PC-3 (cell line): Measurements from ENCODE around the gene ZHX3. TPM values are rescaled to one million over a fixed set of nuclear protein-coding genes. Genes with fewer than 3 reads are reported as not detected.

ENCODE experiments used
- ATAC-seq: fragments of 200-7000 bp; cut with Tn5 transposase; 2 replicates; pipeline ENCODE4 v1.9.1; 2020; ENCODE audit warnings: mild to moderate bottlenecking, moderate library complexity
- BruUV-seq: library from RNA; stranded (reverse); fragments of 400-500 nt; replicated peaks from 2 replicates; lab custom pipeline; 2021; lab: Mats Ljungman, UMichigan
- CTCF ChIA-PET: fragments of 300-600 bp; sonication (Branson Sonifier 250); formaldehyde crosslinking; loops from one replicate; lab custom pipeline; 2022; ENCODE audit warnings: antibody characterized with exemption; lab: Charles Lee
- POLR2A ChIA-PET: fragments of 300-600 bp; sonication (Branson Sonifier 250); formaldehyde crosslinking; loops from one replicate; lab custom pipeline; 2022; ENCODE audit warnings: antibody characterized with exemption; ENCODE audit not compliant: unreplicated experiment; lab: Charles Lee
- DNase-seq: peaks from one replicate; pipeline ENCODE4 v3.0.0-alpha.2; 2015
- H2AFZ ChIP-seq: fragments of 300-600 bp; sonication (generic); 2 replicates; pipeline ENCODE4 v1.6.0; 2016; ENCODE audit warnings: antibody characterized with exemption, low read length
- H3F3A ChIP-seq: fragments of 300-600 bp; sonication (generic); one replicate; pipeline ENCODE4 v1.6.0; 2017; ENCODE audit warnings: antibody characterized with exemption, low read length, control low read depth, mild to moderate bottlenecking; ENCODE audit not compliant: unreplicated experiment
- H3K27ac ChIP-seq: fragments of 300-600 bp; sonication (generic); 2 replicates; pipeline ENCODE4 v1.5.1; 2016; ENCODE audit warnings: mild to moderate bottlenecking, low read length
- H3K27me3 ChIP-seq: fragments of 300-600 bp; sonication (generic); 2 replicates; pipeline ENCODE4 v1.6.1; 2016; ENCODE audit warnings: low read length, mixed read lengths
- H3K36me3 ChIP-seq: fragments of 300-600 bp; sonication (generic); 2 replicates; pipeline ENCODE4 v1.6.1; 2016; ENCODE audit warnings: low read depth, mixed run types, low read length, mixed read lengths
- H3K4me1 ChIP-seq: fragments of 300-600 bp; sonication (generic); 2 replicates; pipeline ENCODE4 v1.5.1; 2016; ENCODE audit warnings: low read length; ENCODE audit not compliant: insufficient read depth
- H3K4me2 ChIP-seq: fragments of 300-600 bp; sonication (generic); 2 replicates; pipeline ENCODE4 v1.6.0; 2016; ENCODE audit warnings: low read length
- H3K4me3 ChIP-seq: fragments of 300-600 bp; sonication (generic); 2 replicates; pipeline ENCODE4 v1.5.1; 2016; ENCODE audit warnings: mild to moderate bottlenecking, low read length, mixed read lengths
- H3K79me2 ChIP-seq: fragments of 300-600 bp; sonication (generic); 2 replicates; pipeline ENCODE4 v1.6.1; 2017; ENCODE audit warnings: low read length, mixed read lengths
- H3K9ac ChIP-seq: fragments of 300-600 bp; sonication (generic); 2 replicates; pipeline ENCODE4 v1.6.0; 2016; ENCODE audit warnings: mild to moderate bottlenecking, low read length
- H3K9me2 ChIP-seq: fragments of 300-600 bp; sonication (generic); replicated peaks from 2 replicates; pipeline ENCODE4 v1.6.1; 2016; ENCODE audit warnings: mixed run types, low read length, mixed read lengths
- H3K9me3 ChIP-seq: fragments of 300-600 bp; sonication (generic); 2 replicates; pipeline ENCODE4 v1.6.1; 2016; ENCODE audit warnings: low read length, mixed read lengths
- H4K20me1 ChIP-seq: fragments of 300-600 bp; sonication (generic); 2 replicates; pipeline ENCODE4 v1.6.1; 2016; ENCODE audit warnings: low read length, mixed read lengths
- CTCF ChIP-seq: fragments of 300-600 bp; sonication (generic); conservative IDR thresholded peaks from 2 replicates; pipeline ENCODE4 v1.5.1; 2017; ENCODE audit warnings: antibody characterized with exemption, low read depth, mild to moderate bottlenecking, low read length
- EZH2 ChIP-seq: fragments of 300-600 bp; sonication (generic); IDR thresholded peaks from one replicate; pipeline ENCODE4 v1.6.1; 2017; ENCODE audit warnings: antibody characterized with exemption, mild to moderate bottlenecking, low read length; ENCODE audit not compliant: unreplicated experiment
- EZH2phosphoT487 ChIP-seq: fragments of 300-600 bp; sonication (generic); IDR thresholded peaks from 2 replicates; pipeline ENCODE4 v1.6.1; 2018; ENCODE audit warnings: mild to moderate bottlenecking, antibody characterized with exemption, low read length, borderline replicate concordance
- intact Hi-C: fragments of 100-400 bp; cut with micrococcal nuclease; formaldehyde crosslinking; loops from 2 replicates; pipeline ENCODE4 v1.9.0; 2023
- total RNA-seq: library from RNA; depleted of rRNA; stranded (reverse); fragments of >200 nt; gene quantifications from 2 replicates; pipeline ENCODE4 v1.2.3, GENCODE V29; 2014

The ZHX3 gene
- total RNA-seq, 1 experiment from 2014 or later: 14.0 TPM

GRCh38 chr20:41228858-41229257 lies 88.7 kb downstream of the ZHX3 start:
- Histone ChIP-seq H3K4me3 (no peak overlapping the region), H3K9me2 (no peaks in the 10 kb centered on the region), H2AFZ (no peak overlapping the region), H3K36me3 (no peaks in the 10 kb centered on the region), H3K4me2 (no peak overlapping the region), H3K9me3 (no peaks in the 10 kb centered on the region), H3K27me3 (no peaks in the 10 kb centered on the region), H3K9ac (no peak overlapping the region), H3F3A (no peaks in the 10 kb centered on the region), H3K79me2 (no peaks in the 10 kb centered on the region), H4K20me1 (no peaks in the 10 kb centered on the region), H3K27ac (no peak overlapping the region), H3K4me1 (peaks cover 31% of the 10 kb centered on the region)
- CTCF ChIA-PET: no interaction called here
- TF ChIP-seq CTCF (no peak), EZH2 (no peak), EZH2phosphoT487 (no peak)
- BruUV-seq: no TSS peak
- POLR2A ChIA-PET: no interaction called here
- intact Hi-C loops: no loop called here
- DNase-seq (peak; percentile 31), ATAC-seq (peak; percentile 66)

GRCh38 chr20:41226426-41226825 lies 91.1 kb downstream of the ZHX3 start:
- intact Hi-C loops: no loop called here
- H3K36me3 ChIP-seq: no peaks in the 10 kb centered on the region
- DNase-seq (no peak), ATAC-seq (no peak)
- no peaks in the 10 kb centered on the region for H3K79me2 ChIP-seq
- no peaks in the 10 kb centered on the region for H3K9me2 ChIP-seq
- no peaks in the 10 kb centered on the region for H4K20me1 ChIP-seq
- no peaks in the 10 kb centered on the region for H3K9me3 ChIP-seq
- no peak overlapping the region for H3K4me2 ChIP-seq
- no peaks in the 10 kb centered on the region for H3F3A ChIP-seq
- ChIA-PET CTCF (no interaction called here), POLR2A (no interaction called here)
- no TSS peak for BruUV-seq
- H3K9ac ChIP-seq: no peak overlapping the region
- TF ChIP-seq CTCF: no peak
- no peak for TF ChIP-seq EZH2
- no peak for TF ChIP-seq EZH2phosphoT487
- no peak overlapping the region for H2AFZ ChIP-seq
- H3K27ac ChIP-seq: no peak overlapping the region
- H3K27me3 ChIP-seq: no peaks in the 10 kb centered on the region
- no peak overlapping the region for H3K4me3 ChIP-seq
- peaks cover 12% of the 10 kb centered on the region for H3K4me1 ChIP-seq

- BruUV-seq: no TSS peak
These were observed 92.4 kb downstream of the ZHX3 start for GRCh38 chr20:41225091-41225490.

More at GRCh38 chr20:41225091-41225490, 92.4 kb downstream of the ZHX3 start:
- no peaks in the 10 kb centered on the region for H4K20me1 ChIP-seq
- no peaks in the 10 kb centered on the region for H3K79me2 ChIP-seq
- POLR2A ChIA-PET: no interaction called here
- ATAC-seq (no peak), DNase-seq (no peak)
- CTCF ChIA-PET: no interaction called here
- H3K9me3 ChIP-seq: no peaks in the 10 kb centered on the region
- TF ChIP-seq CTCF: no peak
- TF ChIP-seq EZH2: no peak
- TF ChIP-seq EZH2phosphoT487: no peak
- peaks cover 12% of the 10 kb centered on the region for H3K4me1 ChIP-seq
- H3K36me3 ChIP-seq: no peaks in the 10 kb centered on the region
- H3K27me3 ChIP-seq: no peaks in the 10 kb centered on the region
- no peaks in the 10 kb centered on the region for H3K9me2 ChIP-seq
- H3K4me3 ChIP-seq: no peak overlapping the region
- no peaks in the 10 kb centered on the region for H3F3A ChIP-seq
- no peak overlapping the region for H3K9ac ChIP-seq
- no peak overlapping the region for H3K4me2 ChIP-seq
- no peak overlapping the region for H3K27ac ChIP-seq
- no peak overlapping the region for H2AFZ ChIP-seq
- intact Hi-C loops: no loop called here
